ENCODE results near the gene KLHL29. TPM values are rescaled to one million over a fixed set of nuclear protein-coding genes. Genes with fewer than 3 reads are reported as not detected.

KLHL29 gene
- polyA plus RNA-seq, 1 donor from 2014 or later, result 42.4 TPM

GRCh38 chr2:23491591-23492336 lies 106.8 kb downstream of the KLHL29 start:
- Histone ChIP-seq H3K9ac (ENCODE audit: low read length) (no peak overlapping the region), H3K4me3 (ENCODE audit: low read length) (no peak overlapping the region), H3F3A (ENCODE audit: insufficient read depth, low read length, poor library complexity, severe bottlenecking) (no peaks in the 10 kb centered on the region), H3K27ac (ENCODE audit: low read length) (no peak overlapping the region), H3K27me3 (ENCODE audit: insufficient read depth, low read depth, low read length) (no peaks in the 10 kb centered on the region), H3K36me3 (ENCODE audit: insufficient read depth, low read length) (no peaks in the 10 kb centered on the region), H3K4me2 (ENCODE audit: low read length) (no peak overlapping the region), H3K79me2 (replicated peaks; ENCODE audit: insufficient read depth, low read length) (no peaks in the 10 kb centered on the region), H4K20me1 (ENCODE audit: insufficient read depth) (peaks cover 7% of the 10 kb centered on the region), H2AFZ (ENCODE audit: low read depth, low read length) (no peak overlapping the region), H3K9me2 (ENCODE audit: insufficient read depth, low read length) (no peaks in the 10 kb centered on the region), H3K9me3 (ENCODE audit: low read length) (no peaks in the 10 kb centered on the region)
- TF ChIP-seq RAD21 (conservative IDR thresholded peaks at IDR 0.05) (no peak), EZH2 (IDR thresholded peaks at IDR 0.05; ENCODE audit: borderline replicate concordance, insufficient read depth, low read length, poor library complexity, severe bottlenecking) (no peak), TAF1 (IDR thresholded peaks at IDR 0.05; ENCODE audit: low read depth) (no peak), SMC3 (conservative IDR thresholded peaks at IDR 0.05; ENCODE audit: poor library complexity) (no peak)

- Histone ChIP-seq H3K9me2 (ENCODE audit: insufficient read depth, low read length) (no peaks in the 10 kb centered on the region), H4K20me1 (ENCODE audit: insufficient read depth) (peaks cover 10% of the 10 kb centered on the region), H3K27ac (ENCODE audit: low read length) (no peak overlapping the region), H3K4me3 (ENCODE audit: low read length) (no peak overlapping the region), H2AFZ (ENCODE audit: low read depth, low read length) (no peak overlapping the region), H3K27me3 (ENCODE audit: insufficient read depth, low read depth, low read length) (no peaks in the 10 kb centered on the region), H3K4me2 (ENCODE audit: low read length) (no peak overlapping the region), H3K36me3 (ENCODE audit: insufficient read depth, low read length) (no peaks in the 10 kb centered on the region), H3F3A (ENCODE audit: insufficient read depth, low read length, poor library complexity, severe bottlenecking) (no peaks in the 10 kb centered on the region), H3K9ac (ENCODE audit: low read length) (no peak overlapping the region), H3K9me3 (ENCODE audit: low read length) (no peaks in the 10 kb centered on the region), H3K79me2 (replicated peaks; ENCODE audit: insufficient read depth, low read length) (no peaks in the 10 kb centered on the region)
- no peak for TF ChIP-seq MXI1 (conservative IDR thresholded peaks at IDR 0.05; ENCODE audit: poor library complexity, severe bottlenecking)
- TF ChIP-seq TAF1 (IDR thresholded peaks at IDR 0.05; ENCODE audit: low read depth), result no peak
- no peak for TF ChIP-seq REST (IDR thresholded peaks at IDR 0.05; ENCODE audit: borderline replicate concordance)
- no peak for TF ChIP-seq EZH2 (IDR thresholded peaks at IDR 0.05; ENCODE audit: borderline replicate concordance, insufficient read depth, low read length, poor library complexity, severe bottlenecking)
- TF ChIP-seq RAD21 (conservative IDR thresholded peaks at IDR 0.05), result no peak
- no peak for TF ChIP-seq POLR2AphosphoS5 (IDR thresholded peaks at IDR 0.05)
- TF ChIP-seq SMC3 (conservative IDR thresholded peaks at IDR 0.05; ENCODE audit: poor library complexity), result no peak
- TF ChIP-seq EP300 (conservative IDR thresholded peaks at IDR 0.05; ENCODE audit: poor library complexity, severe bottlenecking), result no peak
- TF ChIP-seq CTCF (IDR thresholded peaks at IDR 0.05; ENCODE audit: poor library complexity, severe bottlenecking), result no peak
These were observed 107.3 kb downstream of the KLHL29 start for GRCh38 chr2:23492337-23492675.
